GM19468 (cell line): Measurements from ENCODE around the gene SLC22A4.

Experiments
- ATAC-seq: cut with Tn5 transposase; IDR thresholded peaks from one replicate; pipeline ENCODE4 v1.9.1; 2021; ENCODE audit warnings: mild to moderate bottlenecking, moderate library complexity, moderate number of reproducible peaks; ENCODE audit not compliant: unreplicated experiment; ENCODE audit errors: extremely low read depth

The SLC22A4 gene

GRCh38 chr5:132323202-132323601, 29.0 kb downstream of the SLC22A4 start:
- ATAC-seq: no peak

- ATAC-seq: no peak
Measured at GRCh38 chr5:132325691-132326090, 31.5 kb downstream of the SLC22A4 start.

- no peak for ATAC-seq
Measured at GRCh38 chr5:132327252-132327955, 33.2 kb downstream of the SLC22A4 start.

- no peak for ATAC-seq
Measured at GRCh38 chr5:132334812-132335211, 40.6 kb downstream of the SLC22A4 start.

GRCh38 chr5:132335402-132335801, 41.2 kb downstream of the SLC22A4 start:
- no peak for ATAC-seq

GRCh38 chr5:132339502-132339901, 45.3 kb downstream of the SLC22A4 start:
- no peak for ATAC-seq

GRCh38 chr5:132342291-132343180, 48.3 kb downstream of the SLC22A4 start:
- ATAC-seq: no peak

- no peak for ATAC-seq
Measured at GRCh38 chr5:132344775-132345514, 50.8 kb downstream of the SLC22A4 start.

GRCh38 chr5:132353486-132353995, 59.3 kb downstream of the SLC22A4 start:
- ATAC-seq: no peak

- ATAC-seq: no peak
Measured at GRCh38 chr5:132354381-132355139, 60.4 kb downstream of the SLC22A4 start.

- no peak for ATAC-seq
Measured at GRCh38 chr5:132355140-132355765, 61.1 kb downstream of the SLC22A4 start.

GRCh38 chr5:132358775-132359174, 64.6 kb downstream of the SLC22A4 start:
- no peak for ATAC-seq

- no peak for ATAC-seq
Measured at GRCh38 chr5:132362086-132362485, 67.9 kb downstream of the SLC22A4 start.

- no peak for ATAC-seq
Measured at GRCh38 chr5:132363431-132364112, 69.4 kb downstream of the SLC22A4 start.

GRCh38 chr5:132364319-132364718, 70.1 kb downstream of the SLC22A4 start:
- no peak for ATAC-seq

- ATAC-seq: no peak
Measured at GRCh38 chr5:132365213-132365612, 71.0 kb downstream of the SLC22A4 start.

- ATAC-seq: no peak
Measured at GRCh38 chr5:132368186-132368585, 74.0 kb downstream of the SLC22A4 start.

GRCh38 chr5:132369007-132369473, 74.8 kb downstream of the SLC22A4 start:
- no peak for ATAC-seq
